Ramos (cell line): ENCODE measurements around the gene MTG2.

Experiments used
- in situ Hi-C: fragments of 300-500 bp; cut with MboI; formaldehyde crosslinking; loops from one replicate; pipeline ENCODE4 v1.14.3; 2022; ENCODE audit warnings: low sequenced_read_pairs; ENCODE audit not compliant: unreplicated experiment

Gene MTG2

GRCh38 chr20:62241506-62241905 lies 58.7 kb downstream of the MTG2 start:
- in situ Hi-C loops, result no loop called here

- in situ Hi-C loops, result no loop called here
These were observed 59.3 kb downstream of the MTG2 start for GRCh38 chr20:62242176-62242575.

GRCh38 chr20:62243106-62243505 lies 60.3 kb downstream of the MTG2 start:
- in situ Hi-C loops, result no loop called here

GRCh38 chr20:62243906-62244515 lies 61.2 kb downstream of the MTG2 start:
- in situ Hi-C loops, result no loop called here

GRCh38 chr20:62244644-62245108 lies 61.8 kb downstream of the MTG2 start:
- in situ Hi-C loops, result no loop called here

- in situ Hi-C loops, result no loop called here
These were observed 63.1 kb downstream of the MTG2 start for GRCh38 chr20:62245911-62246280.

GRCh38 chr20:62246431-62246830 lies 63.6 kb downstream of the MTG2 start:
- in situ Hi-C loops, result no loop called here

- in situ Hi-C loops, result no loop called here
These were observed 64.2 kb downstream of the MTG2 start for GRCh38 chr20:62246872-62247652.

GRCh38 chr20:62248890-62249560 lies 66.2 kb downstream of the MTG2 start:
- in situ Hi-C loops, result no loop called here

GRCh38 chr20:62252342-62252966 lies 69.6 kb downstream of the MTG2 start:
- in situ Hi-C loops, result no loop called here
